Ishikawa (cell line): ENCODE data around the gene JAG2.

Experiments
- CEBPB ChIP-seq: IDR thresholded peaks from 2 replicates; pipeline ENCODE4 v1.6.1; 2012
- CREB1 ChIP-seq: IDR thresholded peaks from 2 replicates; pipeline ENCODE4 v1.6.1; 2012; ENCODE audit warnings: low read depth
- EGR1 ChIP-seq: IDR thresholded peaks from 2 replicates; pipeline ENCODE4 v1.6.1; 2012
- EP300 ChIP-seq: IDR thresholded peaks from 2 replicates; pipeline ENCODE4 v1.6.1; 2012; ENCODE audit warnings: borderline replicate concordance
- FOXM1 ChIP-seq: IDR thresholded peaks from 2 replicates; pipeline ENCODE4 v1.6.1; 2012; ENCODE audit warnings: low read depth, borderline replicate concordance
- NFIC ChIP-seq: IDR thresholded peaks from 2 replicates; pipeline ENCODE4 v1.6.1; 2012
- RAD21 ChIP-seq: IDR thresholded peaks from 2 replicates; pipeline ENCODE4 v1.6.1; 2012; ENCODE audit warnings: low read depth
- TAF1 ChIP-seq: IDR thresholded peaks from 2 replicates; pipeline ENCODE4 v1.6.1; 2012; ENCODE audit warnings: low read depth, mild to moderate bottlenecking
- TCF12 ChIP-seq: IDR thresholded peaks from 2 replicates; pipeline ENCODE4 v1.6.1; 2012; ENCODE audit warnings: low read depth
- TEAD4 ChIP-seq: IDR thresholded peaks from 2 replicates; pipeline ENCODE4 v1.6.1; 2012
- YY1 ChIP-seq: IDR thresholded peaks from 2 replicates; pipeline ENCODE4 v1.6.1; 2012; ENCODE audit warnings: low read depth
- ZBTB7A ChIP-seq: IDR thresholded peaks from 2 replicates; pipeline ENCODE4 v1.6.1; 2012; ENCODE audit warnings: low read depth
- TF ChIP-seq, protein P1 (sequence below): IDR thresholded peaks from 2 replicates; pipeline ENCODE4 v1.6.1; 2012; ENCODE audit warnings: low read depth, mild to moderate bottlenecking
- TF ChIP-seq, protein P2 (sequence below): IDR thresholded peaks from 2 replicates; pipeline ENCODE4 v1.6.1; 2012
- TF ChIP-seq, protein P3 (sequence below): IDR thresholded peaks from 2 replicates; pipeline ENCODE4 v1.6.1; 2012

The JAG2 gene

GRCh38 chr14:105205673-105206208 lies 37.2 kb upstream of the JAG2 start:
- TF ChIP-seq TEAD4 (no peak), TCF12 (no peak), RAD21 (no peak), CREB1 (no peak), ZBTB7A (no peak)
- TF ChIP-seq, protein P1, sequence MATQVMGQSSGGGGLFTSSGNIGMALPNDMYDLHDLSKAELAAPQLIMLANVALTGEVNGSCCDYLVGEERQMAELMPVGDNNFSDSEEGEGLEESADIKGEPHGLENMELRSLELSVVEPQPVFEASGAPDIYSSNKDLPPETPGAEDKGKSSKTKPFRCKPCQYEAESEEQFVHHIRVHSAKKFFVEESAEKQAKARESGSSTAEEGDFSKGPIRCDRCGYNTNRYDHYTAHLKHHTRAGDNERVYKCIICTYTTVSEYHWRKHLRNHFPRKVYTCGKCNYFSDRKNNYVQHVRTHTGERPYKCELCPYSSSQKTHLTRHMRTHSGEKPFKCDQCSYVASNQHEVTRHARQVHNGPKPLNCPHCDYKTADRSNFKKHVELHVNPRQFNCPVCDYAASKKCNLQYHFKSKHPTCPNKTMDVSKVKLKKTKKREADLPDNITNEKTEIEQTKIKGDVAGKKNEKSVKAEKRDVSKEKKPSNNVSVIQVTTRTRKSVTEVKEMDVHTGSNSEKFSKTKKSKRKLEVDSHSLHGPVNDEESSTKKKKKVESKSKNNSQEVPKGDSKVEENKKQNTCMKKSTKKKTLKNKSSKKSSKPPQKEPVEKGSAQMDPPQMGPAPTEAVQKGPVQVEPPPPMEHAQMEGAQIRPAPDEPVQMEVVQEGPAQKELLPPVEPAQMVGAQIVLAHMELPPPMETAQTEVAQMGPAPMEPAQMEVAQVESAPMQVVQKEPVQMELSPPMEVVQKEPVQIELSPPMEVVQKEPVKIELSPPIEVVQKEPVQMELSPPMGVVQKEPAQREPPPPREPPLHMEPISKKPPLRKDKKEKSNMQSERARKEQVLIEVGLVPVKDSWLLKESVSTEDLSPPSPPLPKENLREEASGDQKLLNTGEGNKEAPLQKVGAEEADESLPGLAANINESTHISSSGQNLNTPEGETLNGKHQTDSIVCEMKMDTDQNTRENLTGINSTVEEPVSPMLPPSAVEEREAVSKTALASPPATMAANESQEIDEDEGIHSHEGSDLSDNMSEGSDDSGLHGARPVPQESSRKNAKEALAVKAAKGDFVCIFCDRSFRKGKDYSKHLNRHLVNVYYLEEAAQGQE: no peak

GRCh38 chr14:105204931-105205672 lies 36.5 kb upstream of the JAG2 start:
- TF ChIP-seq RAD21 (no peak), ZBTB7A (0 out of 2 replicates have a peak, but pooled peaks have one; percentile 31), TCF12 (no peak)

DNA sequence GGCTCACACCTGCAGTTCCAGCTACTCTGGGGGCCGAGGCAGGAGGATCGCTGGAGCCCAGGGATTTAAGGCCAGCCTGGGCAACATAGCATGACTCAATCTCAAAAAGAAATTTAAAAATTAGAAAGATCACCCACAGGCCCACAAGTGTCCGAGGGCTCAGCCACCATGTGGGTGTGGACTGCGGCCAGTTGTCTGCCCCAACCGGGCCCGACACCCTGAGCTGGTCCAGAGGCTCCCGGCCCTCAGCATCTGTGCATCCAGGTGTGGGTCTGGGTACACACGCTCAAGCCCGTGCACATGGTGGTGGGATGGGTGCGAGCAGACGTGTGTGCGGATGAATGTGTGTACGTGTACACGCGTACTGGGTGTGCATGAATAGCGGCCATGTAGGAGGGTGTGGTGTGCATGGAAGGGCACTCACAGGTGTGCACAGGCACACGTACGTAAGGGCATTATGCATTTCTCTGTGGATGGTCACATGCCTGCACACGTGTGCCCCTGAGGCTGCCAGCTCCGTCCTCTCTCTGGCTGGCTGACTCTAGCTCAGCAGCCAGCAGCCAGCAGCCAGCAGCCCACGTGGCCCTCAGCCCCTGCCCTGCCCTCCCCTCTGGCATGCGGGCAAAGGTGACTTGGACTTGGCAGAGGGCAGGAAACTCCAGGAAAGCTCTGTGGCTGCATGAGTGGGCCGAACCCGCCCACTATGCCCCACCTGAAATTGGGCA lies 35.8 kb upstream of the JAG2 start:
- TF ChIP-seq EGR1 (0 out of 2 replicates have a peak, but pooled peaks have one; percentile 20), TCF12 (peak; percentile 56; the same call in 1 of the 2 replicates), TEAD4 (peak; percentile 55; the same call in 1 of the 2 replicates), CEBPB (no peak), CREB1 (no peak), NFIC (peak; percentile 55), TAF1 (no peak)
- TF ChIP-seq, protein P2, sequence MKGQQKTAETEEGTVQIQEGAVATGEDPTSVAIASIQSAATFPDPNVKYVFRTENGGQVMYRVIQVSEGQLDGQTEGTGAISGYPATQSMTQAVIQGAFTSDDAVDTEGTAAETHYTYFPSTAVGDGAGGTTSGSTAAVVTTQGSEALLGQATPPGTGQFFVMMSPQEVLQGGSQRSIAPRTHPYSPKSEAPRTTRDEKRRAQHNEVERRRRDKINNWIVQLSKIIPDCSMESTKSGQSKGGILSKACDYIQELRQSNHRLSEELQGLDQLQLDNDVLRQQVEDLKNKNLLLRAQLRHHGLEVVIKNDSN: peak; percentile 92
- TF ChIP-seq, protein P3, sequence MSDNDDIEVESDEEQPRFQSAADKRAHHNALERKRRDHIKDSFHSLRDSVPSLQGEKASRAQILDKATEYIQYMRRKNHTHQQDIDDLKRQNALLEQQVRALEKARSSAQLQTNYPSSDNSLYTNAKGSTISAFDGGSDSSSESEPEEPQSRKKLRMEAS: peak; percentile 89

GRCh38 chr14:105203701-105204100 lies 35.1 kb upstream of the JAG2 start:
- no peak for TF ChIP-seq NFIC
- TF ChIP-seq RAD21: no peak

- TF ChIP-seq YY1: peak; percentile 56; the same call in 1 of the 2 replicates
- TF ChIP-seq RAD21: peak; percentile 66
- TF ChIP-seq EP300: no peak
- no peak for TF ChIP-seq FOXM1
- no peak for TF ChIP-seq EGR1
These were observed 34.5 kb upstream of the JAG2 start for GRCh38 chr14:105203057-105203531.

- TF ChIP-seq EGR1: no peak
- no peak for TF ChIP-seq NFIC
- TF ChIP-seq, protein P2: no peak
These were observed 33.4 kb upstream of the JAG2 start for GRCh38 chr14:105201925-105202513.

DNA sequence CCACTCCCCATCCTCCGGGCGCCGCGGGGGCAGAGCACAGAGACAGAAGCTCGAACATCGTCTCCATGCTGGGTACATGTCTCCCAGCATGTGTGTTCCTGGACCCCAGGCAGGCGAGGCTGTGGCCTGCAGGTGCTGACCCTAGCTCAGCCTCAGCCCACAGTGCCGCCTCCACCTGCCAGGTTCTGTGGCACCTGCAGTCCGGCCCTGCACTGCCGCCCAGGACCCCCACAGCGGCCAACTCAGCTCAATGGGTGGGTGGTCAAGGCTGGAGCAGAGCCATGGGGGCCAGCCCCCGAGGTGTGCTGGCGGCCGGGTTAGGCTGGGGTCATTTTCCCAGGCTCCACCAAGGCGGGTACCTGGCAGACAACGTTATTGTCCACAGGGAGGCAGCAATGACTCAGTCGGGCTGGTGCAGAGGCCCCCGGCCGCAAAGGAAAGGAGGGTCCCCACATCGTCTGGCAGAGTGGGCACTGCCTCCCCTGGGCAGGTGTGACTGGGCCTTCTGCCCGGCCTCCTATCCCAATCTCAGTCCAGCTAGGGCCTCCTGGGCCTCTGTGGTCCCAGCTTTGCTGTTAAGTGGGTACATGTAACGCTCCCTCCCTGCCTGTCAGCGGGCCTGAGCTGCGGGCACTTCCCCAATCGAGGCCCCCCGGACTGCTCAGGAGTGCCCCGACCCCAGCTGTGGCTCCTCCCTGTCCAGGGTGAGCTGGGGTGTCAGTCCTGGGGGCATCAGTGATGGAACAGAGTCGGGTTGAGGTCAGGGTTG lies 32.8 kb upstream of the JAG2 start:
- TF ChIP-seq CEBPB (no peak), FOXM1 (no peak)
- TF ChIP-seq, protein P2: no peak
